Measurements from ENCODE around the gene CCDC171. TPM values are rescaled to one million over a fixed set of nuclear protein-coding genes. Genes with fewer than 3 reads are reported as not detected.
A peak's percentile ranks its signal among the peaks of the same experiment; 100 is the strongest.

The CCDC171 gene
- total RNA-seq, 1 donor from 2014 or later = 0.92 TPM

DNA sequence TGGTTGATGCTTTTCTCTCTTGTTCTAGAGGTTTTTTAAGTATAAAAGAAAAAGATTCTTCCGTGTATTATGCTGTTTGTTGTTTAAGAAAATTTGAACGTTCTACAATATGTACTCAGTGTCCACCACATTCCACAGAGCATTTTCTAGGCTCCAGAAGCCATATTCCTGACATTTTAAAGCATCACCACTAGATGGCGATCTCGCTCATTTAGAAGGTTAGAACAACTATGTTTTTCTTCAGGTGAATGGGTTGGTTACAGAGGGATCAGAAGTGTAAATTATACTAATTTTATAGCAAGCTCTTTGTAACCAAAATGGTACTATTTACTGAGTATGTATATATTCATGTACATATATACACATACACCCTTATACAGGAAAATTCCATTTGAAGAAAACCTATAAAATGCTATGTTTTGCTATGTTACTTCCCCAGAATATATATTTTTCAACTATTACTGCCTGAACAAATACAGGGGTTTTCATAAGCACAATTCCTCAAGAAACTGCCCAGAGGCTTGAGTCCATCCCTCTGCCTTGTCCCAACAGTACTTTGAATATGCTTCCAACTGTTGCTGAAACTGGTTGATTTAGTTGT, 284.3 kb downstream of the CCDC171 start:
- H3K4me3 ChIP-seq (ENCODE audit: low read depth, low read length) = no peak overlapping the region
- peak; percentile 15 for DNase-seq (ENCODE audit: low read depth)
- peak; percentile 79 for TF ChIP-seq CTCF (conservative IDR thresholded peaks at IDR 0.05; ENCODE audit: low read depth, low read length)

DNA sequence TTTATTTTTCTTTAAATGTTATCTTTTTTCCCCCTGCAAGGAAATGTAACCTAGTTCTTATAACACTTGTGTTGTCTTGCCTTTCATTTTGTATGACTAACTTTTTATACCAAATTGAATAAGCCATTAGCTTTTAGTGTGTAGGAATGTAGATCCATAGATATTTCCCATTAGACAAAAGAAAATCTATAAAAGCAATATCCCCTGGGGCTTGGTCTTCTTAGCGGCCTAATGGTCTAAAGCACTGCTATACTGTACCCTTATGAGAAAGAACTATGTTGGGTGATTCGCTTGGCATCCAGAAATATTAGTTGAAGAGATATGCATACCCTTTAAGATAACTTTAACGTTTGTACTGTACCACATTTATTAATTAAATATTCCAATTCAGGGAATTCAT, 289.2 kb downstream of the CCDC171 start:
- TF ChIP-seq CTCF (conservative IDR thresholded peaks at IDR 0.05; ENCODE audit: low read depth, low read length) = no peak
- no peak for DNase-seq (ENCODE audit: low read depth)
- H3K4me3 ChIP-seq (ENCODE audit: low read depth, low read length) = no peak overlapping the region

- TF ChIP-seq CTCF (conservative IDR thresholded peaks at IDR 0.05; ENCODE audit: low read depth, low read length) = no peak
- no peak overlapping the region for H3K4me3 ChIP-seq (ENCODE audit: low read depth, low read length)
Measured at GRCh38 chr9:15843316-15843715, 290.5 kb downstream of the CCDC171 start.

GRCh38 chr9:15843931-15844330, 291.1 kb downstream of the CCDC171 start:
- H3K4me3 ChIP-seq (ENCODE audit: low read depth, low read length) = no peak overlapping the region
- DNase-seq (ENCODE audit: low read depth) = no peak
- TF ChIP-seq CTCF (conservative IDR thresholded peaks at IDR 0.05; ENCODE audit: low read depth, low read length) = no peak

More at GRCh38 chr9:15843316-15843715, 290.5 kb downstream of the CCDC171 start:
- no peak for DNase-seq (ENCODE audit: low read depth)

- TF ChIP-seq CTCF (conservative IDR thresholded peaks at IDR 0.05; ENCODE audit: low read depth, low read length) = no peak
- no peak for DNase-seq (ENCODE audit: low read depth)
- no peak overlapping the region for H3K4me3 ChIP-seq (ENCODE audit: low read depth, low read length)
Measured at GRCh38 chr9:15846611-15847010, 293.8 kb downstream of the CCDC171 start.

DNA sequence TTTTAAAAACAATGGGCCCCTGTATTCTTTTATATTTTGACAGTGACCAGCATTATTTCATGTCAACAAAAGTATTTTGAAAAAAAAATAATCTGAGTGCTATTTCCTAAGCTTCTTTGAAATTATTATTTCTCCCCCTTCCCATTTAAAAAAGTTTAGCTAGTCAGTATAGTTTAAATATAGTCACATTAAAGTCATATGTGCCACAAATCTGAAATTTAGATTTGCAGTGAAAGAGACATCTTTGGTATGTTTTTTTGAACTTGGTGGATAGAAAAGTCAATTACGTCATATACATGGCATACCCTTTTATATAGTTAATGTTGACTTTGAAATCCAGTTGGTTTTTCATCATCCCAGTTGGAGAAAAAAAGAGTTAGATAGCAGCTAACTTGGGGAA, 297.0 kb downstream of the CCDC171 start:
- no peak overlapping the region for H3K4me3 ChIP-seq (ENCODE audit: low read depth, low read length)
- no peak for TF ChIP-seq CTCF (conservative IDR thresholded peaks at IDR 0.05; ENCODE audit: low read depth, low read length)
- no peak for DNase-seq (ENCODE audit: low read depth)

GRCh38 chr9:15851766-15852165, 298.9 kb downstream of the CCDC171 start:
- TF ChIP-seq CTCF (conservative IDR thresholded peaks at IDR 0.05; ENCODE audit: low read depth, low read length) = no peak
- no peak for DNase-seq (ENCODE audit: low read depth)
- H3K4me3 ChIP-seq (ENCODE audit: low read depth, low read length) = no peak overlapping the region

Data from epithelial cell of proximal tubule (primary cell).